RCC 7860 (cell line): ENCODE results near the gene NKRF.

ENCODE experiments used
- DNase-seq: peaks from one replicate; pipeline ENCODE4 v3.0.0-alpha.2; 2015; ENCODE audit warnings: low spot score
- FAIRE-seq: peaks from 2 replicates; lab custom pipeline; 2012; peaks lifted over from hg19 to GRCh38; lab: Jason Lieb, UNC

The NKRF gene

GRCh38 chrX:119617517-119618164 lies 11.4 kb upstream of the NKRF start:
- FAIRE-seq (no peak), DNase-seq (no peak)

GRCh38 chrX:119614776-119615175 lies 8.6 kb upstream of the NKRF start:
- DNase-seq (no peak), FAIRE-seq (no peak)

GRCh38 chrX:119607018-119607389 lies 780 bp upstream of the NKRF start:
- DNase-seq (no peak), FAIRE-seq (no peak)

- DNase-seq, result no peak
- no peak for FAIRE-seq
Observed at GRCh38 chrX:119605464-119606279, 552 bp downstream of the NKRF start.

- no peak for DNase-seq
- no peak for FAIRE-seq
Observed at GRCh38 chrX:119604766-119605463, 1.3 kb downstream of the NKRF start.

GRCh38 chrX:119602701-119603255 lies 3.4 kb downstream of the NKRF start:
- DNase-seq (no peak), FAIRE-seq (no peak)

GRCh38 chrX:119589810-119590209 lies 16.4 kb downstream of the NKRF start:
- no peak for FAIRE-seq
- no peak for DNase-seq

- FAIRE-seq, result no peak
- DNase-seq, result no peak
Observed at GRCh38 chrX:119583431-119584059, 22.7 kb downstream of the NKRF start.

GRCh38 chrX:119579414-119579813 lies 26.8 kb downstream of the NKRF start:
- DNase-seq (no peak), FAIRE-seq (no peak)

- DNase-seq (peak; percentile 73), FAIRE-seq (peak; percentile 76)
Observed at GRCh38 chrX:119574394-119575266, 31.6 kb downstream of the NKRF start, which contains the start of gene UBE2A. Gene UBE2A (plus strand): TSS chrX:119574563. CDS start chrX:119574712, 149 bp downstream.

- DNase-seq (no peak), FAIRE-seq (no peak)
Observed at GRCh38 chrX:119573840-119574393, 32.3 kb downstream of the NKRF start.

GRCh38 chrX:119573222-119573621 lies 33.0 kb downstream of the NKRF start:
- FAIRE-seq (no peak), DNase-seq (no peak)

GRCh38 chrX:119570351-119570835 lies 35.8 kb downstream of the NKRF start:
- no peak for DNase-seq
- FAIRE-seq, result no peak

- DNase-seq (peak; percentile 76), FAIRE-seq (peak; percentile 90)
Observed at GRCh38 chrX:119565107-119565663, 41.0 kb downstream of the NKRF start, which contains the start of gene STEEP1. Gene STEEP1 (minus strand): TSS chrX:119565409. CDS start chrX:119565355, 54 bp downstream.

GRCh38 chrX:119552508-119552907 lies 53.7 kb downstream of the NKRF start:
- DNase-seq (no peak), FAIRE-seq (no peak)

- DNase-seq (no peak), FAIRE-seq (no peak)
Observed at GRCh38 chrX:119549327-119550016, 56.8 kb downstream of the NKRF start.

GRCh38 chrX:119541188-119541587 lies 65.0 kb downstream of the NKRF start:
- DNase-seq (peak; percentile 34), FAIRE-seq (peak; percentile 66)

GRCh38 chrX:119539872-119540271 lies 66.4 kb downstream of the NKRF start:
- no peak for DNase-seq
- no peak for FAIRE-seq
